MCF 10A (cell line): ENCODE data around the gene ARHGAP42. TPM values are rescaled to one million over a fixed set of nuclear protein-coding genes. Genes with fewer than 3 reads are reported as not detected.

Source experiments
- BruUV-seq: library from RNA; stranded (reverse); fragments of 400-500 nt; replicated peaks from 2 replicates; lab custom pipeline; 2021; lab: Mats Ljungman, UMichigan
- CTCF ChIA-PET: fragments of 300-600 bp; sonication (Branson Sonifier 250); formaldehyde crosslinking; extraction: SDS; loops from one replicate; lab custom pipeline; 2021; ENCODE audit warnings: antibody characterized with exemption, inconsistent platforms; lab: Yijun Ruan, JAX
- POLR2A ChIA-PET: fragments of 300-600, 350-650 bp; sonication (Branson Sonifier 250); formaldehyde crosslinking; extraction: SDS; loops from one replicate; lab custom pipeline; 2020; ENCODE audit warnings: antibody characterized with exemption, inconsistent platforms; lab: Yijun Ruan, JAX
- DNase-seq: peaks from one replicate; pipeline ENCODE4 v3.0.0-alpha.2; 2018; ENCODE audit not compliant: unreplicated experiment
- H3K27ac Mint-ChIP-seq: one replicate; pipeline ENCODE4 v1.8.0; 2022; ENCODE audit warnings: mild to moderate bottlenecking, low read depth, mixed read lengths; ENCODE audit not compliant: unreplicated experiment
- H3K27me3 Mint-ChIP-seq: one replicate; pipeline ENCODE4 v1.8.0; 2022; ENCODE audit warnings: mixed read lengths; ENCODE audit not compliant: insufficient read depth, unreplicated experiment
- H3K36me3 Mint-ChIP-seq: one replicate; pipeline ENCODE4 v1.8.0; 2022; ENCODE audit warnings: mild to moderate bottlenecking, moderate library complexity, mixed read lengths; ENCODE audit not compliant: insufficient read depth, unreplicated experiment
- H3K4me1 Mint-ChIP-seq: one replicate; pipeline ENCODE4 v1.8.0; 2022; ENCODE audit warnings: mixed read lengths; ENCODE audit not compliant: insufficient read depth, unreplicated experiment
- H3K4me3 Mint-ChIP-seq: one replicate; pipeline ENCODE4 v1.8.0; 2022; ENCODE audit warnings: mild to moderate bottlenecking, moderate library complexity, mixed read lengths; ENCODE audit not compliant: unreplicated experiment
- H3K9me3 Mint-ChIP-seq: one replicate; pipeline ENCODE4 v1.8.0; 2022; ENCODE audit warnings: mixed read lengths; ENCODE audit not compliant: unreplicated experiment
- CTCF ChIP-seq: fragments of 200-600 bp; IDR thresholded peaks from one replicate; pipeline ENCODE4 v1.8.0; 2022; ENCODE audit warnings: antibody characterized with exemption, mild to moderate bottlenecking; ENCODE audit not compliant: unreplicated experiment
- intact Hi-C: fragments of 100-400 bp; cut with micrococcal nuclease; formaldehyde crosslinking; loops from 2 replicates; pipeline ENCODE4 v1.14.1; 2022
- total RNA-seq: library from RNA; stranded (reverse); gene quantifications from 2 replicates; pipeline ENCODE4 v1.2.3, GENCODE V29; 2022

ARHGAP42 gene
- total RNA-seq, 1 experiment from 2014 or later: 2.5 TPM

- ChIA-PET CTCF (no interaction called here), POLR2A (no interaction called here)
- intact Hi-C loops: no loop called here
- BruUV-seq: no TSS peak
- Mint-ChIP-seq H3K4me3 (no peak overlapping the region), H3K4me1 (no peaks in the 10 kb centered on the region), H3K27ac (no peak overlapping the region), H3K9me3 (no peaks in the 10 kb centered on the region), H3K36me3 (no peaks in the 10 kb centered on the region), H3K27me3 (no peaks in the 10 kb centered on the region)
- DNase-seq: no peak
- no peak for TF ChIP-seq CTCF
These were observed 16.9 kb upstream of the ARHGAP42 start for GRCh38 chr11:100670140-100670539.

GRCh38 chr11:100671471-100671870, 15.6 kb upstream of the ARHGAP42 start:
- ChIA-PET CTCF (interaction anchor here (1.3 kb wide), 1 partner anchor 11 kb away, joined by 5 read pairs; no protein-coding TSS in a partner anchor), POLR2A (no interaction called here)
- BruUV-seq: no TSS peak
- no peak overlapping the region for H3K27ac Mint-ChIP-seq
- no peak for TF ChIP-seq CTCF
- H3K27me3 Mint-ChIP-seq: no peaks in the 10 kb centered on the region
- H3K9me3 Mint-ChIP-seq: no peaks in the 10 kb centered on the region
- H3K4me3 Mint-ChIP-seq: no peak overlapping the region
- intact Hi-C loops: no loop called here
- H3K36me3 Mint-ChIP-seq: no peaks in the 10 kb centered on the region
- H3K4me1 Mint-ChIP-seq: no peaks in the 10 kb centered on the region
- DNase-seq: no peak

GRCh38 chr11:100672498-100673033, 14.5 kb upstream of the ARHGAP42 start:
- POLR2A ChIA-PET: no interaction called here
- TF ChIP-seq CTCF: no peak
- CTCF ChIA-PET: no interaction called here
- intact Hi-C loops: no loop called here
- Mint-ChIP-seq H3K27me3 (no peaks in the 10 kb centered on the region), H3K36me3 (no peaks in the 10 kb centered on the region), H3K9me3 (no peaks in the 10 kb centered on the region), H3K27ac (no peak overlapping the region), H3K4me3 (no peak overlapping the region), H3K4me1 (no peaks in the 10 kb centered on the region)
- no peak for DNase-seq
- BruUV-seq: no TSS peak

- Mint-ChIP-seq H3K27ac (no peak overlapping the region), H3K4me3 (no peak overlapping the region), H3K27me3 (no peaks in the 10 kb centered on the region), H3K9me3 (no peaks in the 10 kb centered on the region), H3K4me1 (no peaks in the 10 kb centered on the region), H3K36me3 (no peaks in the 10 kb centered on the region)
- ChIA-PET POLR2A (no interaction called here), CTCF (interaction anchor here (2.2 kb wide), 1 partner anchor 97 kb away, joined by 9 read pairs; no protein-coding TSS in a partner anchor)
- no peak for TF ChIP-seq CTCF
- no TSS peak for BruUV-seq
- intact Hi-C loops: no loop called here
- DNase-seq: no peak
These were observed 14.0 kb upstream of the ARHGAP42 start for GRCh38 chr11:100673063-100673462.
